Stimulated activated CD8-positive, alpha-beta memory T cell treated with anti-CD3 and anti-CD28 coated beads, Interleukin-12 subunit alpha, Interleukin-12 subunit beta, amount 100 ng/mL, for 24 hours (primary cell): ENCODE measurements around the gene CA12.

ENCODE experiments used
- DNase-seq: peaks from one replicate; pipeline ENCODE4 v3.0.0-alpha.2; 2020; ENCODE audit errors: extremely low read depth

CA12 gene

GRCh38 chr15:63308947-63309346 is 72.7 kb downstream of the CA12 start:
- DNase-seq, result no peak

GRCh38 chr15:63308491-63308890 is 73.2 kb downstream of the CA12 start:
- no peak for DNase-seq

DNA sequence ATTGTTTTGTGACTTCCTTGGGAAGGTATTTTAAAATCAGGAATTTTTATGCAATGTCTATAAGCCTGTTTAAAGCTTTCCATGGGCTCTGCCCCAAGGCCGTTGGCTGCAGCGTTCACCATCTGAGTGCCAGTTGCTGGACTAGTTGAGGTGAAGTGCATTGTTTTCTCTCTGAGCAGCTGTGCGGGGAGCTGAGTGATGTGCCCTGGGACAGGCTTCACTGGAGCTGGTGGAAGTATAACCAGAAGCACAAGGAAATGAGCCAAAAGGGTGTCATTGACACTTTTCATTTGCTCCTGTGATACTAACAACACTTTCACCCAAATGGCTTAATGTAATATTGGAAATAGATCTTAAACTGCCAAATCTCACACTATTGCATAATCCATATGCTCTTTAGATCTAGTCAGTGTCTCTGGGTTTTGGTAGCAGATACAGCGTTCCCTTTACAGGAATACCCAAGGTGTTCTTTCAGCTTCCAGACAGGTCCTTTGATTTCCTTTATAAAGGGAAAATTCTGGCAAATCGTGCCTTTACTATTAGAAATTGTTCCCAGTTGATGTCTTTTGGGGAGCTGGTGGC is 75.1 kb downstream of the CA12 start:
- DNase-seq, result no peak

DNA sequence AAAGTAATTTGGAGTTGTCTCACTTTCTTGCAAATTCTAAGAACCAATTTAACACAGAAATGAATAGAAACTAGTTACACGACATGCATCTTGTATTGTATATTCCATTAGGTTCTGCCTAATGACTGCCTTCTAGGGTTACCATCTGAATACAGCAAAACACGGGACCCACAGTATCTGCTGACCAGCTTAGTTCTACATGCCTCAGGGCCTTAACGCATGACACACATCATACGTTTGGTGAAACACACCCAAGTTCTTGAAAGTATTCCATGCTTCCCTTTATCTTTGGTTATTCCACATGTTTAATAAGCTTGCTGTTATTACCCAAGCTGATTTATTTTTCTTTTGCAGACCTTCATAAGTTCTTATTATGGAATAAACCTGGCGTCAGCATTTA is 76.4 kb downstream of the CA12 start:
- no peak for DNase-seq

- no peak for DNase-seq
Measured at GRCh38 chr15:63301088-63301487, 80.6 kb downstream of the CA12 start.

GRCh38 chr15:63299943-63300575 is 81.6 kb downstream of the CA12 start:
- DNase-seq, result no peak

GRCh38 chr15:63296195-63296594 is 85.5 kb downstream of the CA12 start:
- no peak for DNase-seq

- DNase-seq, result no peak
Measured at GRCh38 chr15:63295341-63295740, 86.3 kb downstream of the CA12 start.

DNA sequence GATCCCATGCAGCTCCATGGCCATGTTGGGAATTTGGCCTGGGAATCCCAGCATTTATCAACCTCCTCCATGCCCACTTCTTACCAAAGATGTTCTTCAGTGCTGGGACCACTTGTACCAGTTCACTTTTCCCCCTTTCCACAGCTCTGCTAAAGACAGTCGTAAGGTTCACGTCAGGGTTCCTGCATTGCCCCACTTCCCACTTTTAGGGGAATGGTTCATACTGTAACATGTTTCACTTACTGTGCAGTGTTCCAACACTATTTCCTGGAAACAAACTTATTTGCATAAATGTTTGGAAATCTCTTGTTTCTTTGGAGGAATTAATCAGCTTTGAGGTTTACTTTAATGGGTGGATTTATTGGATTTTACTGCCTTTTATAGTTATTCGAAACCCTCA is 87.3 kb downstream of the CA12 start:
- no peak for DNase-seq

GRCh38 chr15:63292771-63293170 is 88.9 kb downstream of the CA12 start:
- DNase-seq, result no peak

DNA sequence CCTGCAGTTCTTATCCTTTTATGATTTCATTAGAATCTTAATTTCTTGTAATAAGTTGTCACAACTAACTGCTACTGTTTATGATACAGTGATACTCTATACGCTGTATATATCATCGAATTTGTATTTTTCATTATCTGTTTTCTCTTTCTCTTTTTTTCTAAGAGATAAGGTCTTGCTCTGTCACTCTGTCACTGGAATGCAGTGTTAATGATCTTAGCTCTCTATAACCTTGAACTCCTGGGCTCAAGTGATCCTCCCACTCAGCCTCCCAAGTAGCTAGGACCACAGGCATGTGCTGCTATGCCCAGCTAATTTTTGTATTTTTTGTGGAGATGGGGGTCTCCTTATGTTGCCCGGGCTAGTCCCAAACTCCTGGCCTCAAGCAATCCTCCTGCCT is 89.4 kb downstream of the CA12 start:
- DNase-seq, result no peak

- DNase-seq, result no peak
Measured at GRCh38 chr15:63291507-63291906, 90.1 kb downstream of the CA12 start.

DNA sequence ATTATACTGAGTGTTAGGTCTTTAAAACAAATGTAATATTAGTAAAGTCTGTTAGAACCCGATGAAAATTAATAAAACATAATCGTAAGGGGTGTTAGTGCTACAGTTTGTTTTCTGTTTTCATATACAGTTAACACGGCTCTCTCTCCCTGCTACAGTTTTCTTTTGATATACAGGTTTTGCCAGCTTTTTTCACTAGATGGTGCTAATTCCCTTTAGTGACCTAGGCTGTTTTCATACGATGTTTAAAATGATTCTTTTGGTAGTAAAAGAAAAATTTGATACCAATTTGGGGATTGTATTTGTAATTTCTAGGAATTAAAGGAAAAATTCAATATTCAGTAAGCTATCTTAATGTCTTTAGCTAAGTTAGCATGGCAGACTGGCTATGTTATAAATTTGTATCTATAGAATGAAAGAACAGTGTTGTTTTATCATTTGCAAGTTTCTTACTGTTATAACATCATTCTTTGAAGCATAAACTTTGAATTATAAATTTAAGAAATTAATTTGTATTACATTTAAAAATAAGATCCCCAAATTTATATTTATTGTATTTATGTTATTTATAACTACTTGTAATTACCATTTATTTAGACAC is 92.8 kb downstream of the CA12 start:
- no peak for DNase-seq

GRCh38 chr15:63288342-63288741 is 93.3 kb downstream of the CA12 start:
- DNase-seq, result no peak

DNA sequence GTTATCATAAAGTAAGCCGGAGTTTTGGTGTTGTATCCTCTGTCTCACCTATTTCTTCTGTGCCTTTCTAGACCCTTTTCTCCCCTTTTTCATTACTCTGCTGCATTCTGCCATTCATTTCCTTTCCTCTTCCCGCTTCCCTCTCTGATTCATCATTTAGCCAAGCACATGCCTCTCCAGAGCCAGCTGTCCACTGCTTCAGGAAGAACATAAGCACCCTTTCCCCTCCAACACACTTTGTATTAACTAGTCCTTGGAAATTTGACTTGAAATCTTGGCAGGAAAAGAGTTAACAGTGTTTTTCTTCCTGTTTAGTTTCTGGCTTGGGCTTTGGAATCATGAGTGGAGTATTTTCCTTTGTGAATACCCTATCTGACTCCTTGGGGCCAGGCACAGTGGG is 94.5 kb downstream of the CA12 start:
- DNase-seq, result no peak

DNA sequence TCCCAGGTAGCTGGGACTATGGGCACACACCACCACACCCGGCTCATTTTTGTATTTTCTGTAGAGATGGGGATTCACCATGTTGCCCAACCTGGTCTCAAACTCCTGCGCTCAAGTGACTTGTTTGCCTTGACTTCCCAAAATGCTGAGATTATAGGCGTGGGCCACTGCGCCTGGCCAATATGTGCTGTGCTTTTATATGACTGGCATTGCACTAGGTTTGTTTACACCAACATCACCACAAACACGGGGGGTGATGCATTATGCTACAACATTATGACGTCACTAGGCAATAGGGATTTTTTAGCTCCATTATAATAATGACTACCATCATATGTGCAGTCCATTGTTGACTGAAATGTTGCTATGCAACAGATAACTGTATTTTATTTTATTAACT is 97.3 kb downstream of the CA12 start:
- DNase-seq, result no peak

- DNase-seq, result no peak
Measured at GRCh38 chr15:63283126-63283525, 98.5 kb downstream of the CA12 start.

DNA sequence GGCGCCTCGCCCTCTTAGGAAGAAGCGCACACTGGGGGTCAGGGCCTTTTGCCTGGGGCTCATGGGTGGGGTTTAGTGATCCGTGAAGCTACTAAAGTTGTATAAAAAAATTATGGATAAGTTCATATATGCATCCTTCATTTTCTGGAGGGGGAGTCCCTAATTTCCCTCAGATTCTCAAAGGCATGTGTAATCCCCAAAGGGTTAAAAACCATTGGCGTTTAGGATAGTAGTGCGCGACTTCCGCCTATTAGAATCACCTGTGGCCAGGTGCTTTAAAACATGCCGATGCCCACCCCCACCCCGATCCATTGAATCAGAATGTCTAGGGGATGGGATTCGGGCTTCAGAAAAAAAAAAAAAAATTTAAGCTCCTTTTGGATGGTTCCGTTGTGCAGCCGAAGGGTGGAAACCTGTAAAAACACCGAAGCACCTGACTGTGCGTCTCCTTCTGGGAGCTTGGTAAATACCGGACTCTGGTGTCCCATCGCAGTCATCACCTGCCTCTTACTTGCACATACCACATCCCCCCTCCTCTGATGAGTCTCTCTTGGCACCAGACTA is 103.7 kb downstream of the CA12 start:
- DNase-seq, result no peak

DNA sequence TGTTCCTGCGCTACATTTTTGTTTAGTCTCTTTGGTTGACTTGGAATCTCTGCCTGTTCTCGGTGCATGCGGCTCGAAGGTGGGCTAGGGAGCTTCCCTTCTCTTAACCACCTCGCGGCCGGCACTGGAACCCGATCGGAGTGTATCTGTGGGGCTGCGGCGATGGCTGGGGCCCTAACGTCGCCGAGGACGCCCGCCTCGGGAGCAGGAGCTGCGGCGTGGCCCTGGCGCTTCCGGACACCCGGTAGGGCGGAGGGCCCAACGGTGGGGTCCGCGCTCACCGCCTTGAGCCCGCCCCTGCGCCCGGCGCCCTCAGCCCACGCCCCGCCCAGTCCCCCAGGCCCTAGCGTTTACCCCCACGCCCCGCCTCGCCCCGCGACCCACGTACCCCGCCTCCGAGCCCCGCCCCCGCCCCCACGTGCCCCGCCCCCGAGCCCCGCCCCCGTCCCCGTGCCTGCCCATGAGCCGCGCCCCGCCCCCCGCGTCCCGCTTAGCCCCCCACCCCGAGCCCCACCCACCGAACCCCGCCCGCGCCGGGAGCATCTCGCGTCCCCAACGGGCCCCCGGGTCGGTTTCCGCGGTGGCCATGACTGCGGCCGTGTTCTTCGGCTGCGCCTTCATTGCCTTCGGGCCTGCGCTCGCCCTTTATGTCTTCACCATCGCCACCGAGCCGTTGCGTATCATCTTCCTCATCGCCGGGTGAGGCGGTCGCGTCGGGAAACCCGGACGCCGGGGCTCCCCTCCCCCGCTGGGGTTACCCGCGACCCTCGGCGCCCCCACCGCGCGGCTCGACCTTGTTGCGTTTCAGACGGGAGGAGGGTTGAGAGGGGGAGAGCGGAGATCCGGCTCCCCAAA is 104.4 kb downstream of the CA12 start, which contains the start of gene APH1B:
Gene APH1B, plus strand, starts transcription at position 568 of the 855 bp plus-strand sequence. Its CDS starts 19 bp downstream, at position 587.
- peak; percentile 48 for DNase-seq

DNA sequence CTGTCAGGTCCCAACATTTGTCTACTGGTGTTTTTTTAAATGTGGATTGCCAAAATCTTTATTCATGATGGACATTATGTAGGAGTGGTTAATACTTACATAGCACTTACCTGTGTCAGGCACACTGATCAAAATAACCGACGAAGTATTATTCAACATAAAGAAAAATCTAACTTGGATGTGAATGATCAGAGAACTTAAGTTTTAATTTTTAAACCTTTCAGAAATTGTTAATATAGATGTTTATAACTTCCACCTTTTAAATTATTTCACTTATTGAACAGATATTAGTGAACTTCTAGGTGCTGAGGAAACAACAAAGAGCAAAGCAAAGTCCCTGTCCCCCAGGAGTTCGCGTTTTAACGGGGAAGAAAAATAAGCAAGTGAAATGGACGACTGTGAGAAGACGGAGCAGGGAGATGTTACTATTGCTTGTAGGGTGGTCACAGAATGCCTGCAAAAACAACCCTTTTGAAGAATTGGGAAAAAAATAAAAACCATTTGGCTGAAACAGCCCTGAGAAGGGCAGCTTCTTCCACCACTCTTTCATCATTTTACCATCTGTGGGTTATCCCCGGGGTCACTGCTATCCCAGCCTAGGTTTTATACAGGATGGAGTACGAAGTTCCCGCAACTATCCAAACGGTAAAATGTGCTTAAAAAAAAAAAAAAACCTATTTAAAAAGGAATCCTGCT is 105.2 kb downstream of the CA12 start:
- DNase-seq, result no peak

- DNase-seq, result no peak
Measured at GRCh38 chr15:63274427-63274826, 107.2 kb downstream of the CA12 start.
